ENCODE measurements around the gene RIPPLY3.

Gene RIPPLY3

DNA sequence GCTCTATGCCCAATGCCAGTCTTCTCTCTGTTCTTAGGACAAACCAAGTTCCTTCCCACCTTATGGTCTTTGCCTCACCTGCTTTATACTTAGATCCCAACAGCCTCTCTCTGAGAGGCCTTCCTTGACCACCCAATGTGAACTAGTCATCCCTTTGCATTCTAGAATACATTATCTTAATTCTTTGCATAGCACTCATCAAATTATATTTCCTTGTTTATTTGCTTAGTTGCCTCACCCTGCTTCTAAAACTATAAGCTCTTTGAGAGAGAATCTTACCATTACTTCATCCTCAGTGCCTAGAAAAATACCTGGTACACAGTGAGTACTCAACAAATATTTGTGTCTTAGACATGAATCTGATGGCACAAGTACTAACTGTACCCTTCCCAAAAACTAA, 58.3 kb downstream of the RIPPLY3 start:
- DNase-seq: no peak

DNA sequence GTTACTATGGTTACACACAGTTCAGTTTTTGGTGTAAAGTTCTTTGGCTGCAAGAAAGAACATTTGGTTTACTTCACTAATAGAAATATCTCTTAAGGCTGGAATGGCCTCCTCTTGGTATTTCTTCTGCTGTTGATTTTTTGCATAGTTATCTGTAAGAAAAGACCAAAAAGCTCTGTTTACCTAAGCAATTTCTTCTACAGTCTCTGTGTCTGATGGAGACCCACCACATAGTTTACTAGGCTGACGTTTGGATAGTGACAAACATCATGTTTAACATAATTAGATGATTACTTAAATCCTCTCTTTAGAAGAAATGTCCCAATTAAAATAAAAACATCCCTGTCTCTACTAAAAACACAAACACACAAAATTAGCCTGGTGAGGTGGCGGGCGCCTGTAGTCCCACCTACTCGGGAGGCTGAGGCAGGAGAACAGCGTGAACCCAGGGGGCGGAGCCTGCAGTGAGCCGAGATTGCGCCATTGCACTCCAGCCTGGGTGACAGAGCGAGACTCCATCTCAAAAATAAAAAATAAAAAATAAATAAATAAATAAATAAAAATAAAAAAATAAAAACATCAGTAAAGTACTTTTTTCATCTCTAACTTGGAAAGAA, 59.2 kb downstream of the RIPPLY3 start:
- DNase-seq: no peak
